OCI-LY3 (cell line): ENCODE data around the gene IER5.

ENCODE experiments used
- EZH2phosphoT487 ChIP-seq: fragments of 200-600 bp; shearing (Covaris generic); IDR thresholded peaks from 2 replicates; pipeline ENCODE4 v1.6.1; 2018; ENCODE audit warnings: antibody characterized with exemption, mixed run types, low read depth
- TF ChIP-seq, protein P1 (sequence below): fragments of 200-600, 300-600 bp; sonication (generic); IDR thresholded peaks from 2 replicates; pipeline ENCODE4 v1.5.1; 2014; ENCODE audit warnings: antibody characterized with exemption, low read length, low read depth

GRCh38 chr1:181129771-181130606 lies 41.5 kb downstream of the IER5 start:
- TF ChIP-seq, protein P1, sequence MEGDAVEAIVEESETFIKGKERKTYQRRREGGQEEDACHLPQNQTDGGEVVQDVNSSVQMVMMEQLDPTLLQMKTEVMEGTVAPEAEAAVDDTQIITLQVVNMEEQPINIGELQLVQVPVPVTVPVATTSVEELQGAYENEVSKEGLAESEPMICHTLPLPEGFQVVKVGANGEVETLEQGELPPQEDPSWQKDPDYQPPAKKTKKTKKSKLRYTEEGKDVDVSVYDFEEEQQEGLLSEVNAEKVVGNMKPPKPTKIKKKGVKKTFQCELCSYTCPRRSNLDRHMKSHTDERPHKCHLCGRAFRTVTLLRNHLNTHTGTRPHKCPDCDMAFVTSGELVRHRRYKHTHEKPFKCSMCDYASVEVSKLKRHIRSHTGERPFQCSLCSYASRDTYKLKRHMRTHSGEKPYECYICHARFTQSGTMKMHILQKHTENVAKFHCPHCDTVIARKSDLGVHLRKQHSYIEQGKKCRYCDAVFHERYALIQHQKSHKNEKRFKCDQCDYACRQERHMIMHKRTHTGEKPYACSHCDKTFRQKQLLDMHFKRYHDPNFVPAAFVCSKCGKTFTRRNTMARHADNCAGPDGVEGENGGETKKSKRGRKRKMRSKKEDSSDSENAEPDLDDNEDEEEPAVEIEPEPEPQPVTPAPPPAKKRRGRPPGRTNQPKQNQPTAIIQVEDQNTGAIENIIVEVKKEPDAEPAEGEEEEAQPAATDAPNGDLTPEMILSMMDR: no peak
- TF ChIP-seq EZH2phosphoT487: no peak
